GM23338 (cell line): ENCODE measurements around the gene TMEM222.

ENCODE experiments used
- CREB1 ChIP-seq: fragments of 250-450 bp; sonication (Bioruptor Pico); IDR thresholded peaks from 2 replicates; pipeline ENCODE4 v1.5.0; 2020; ENCODE audit warnings: low read depth, mild to moderate bottlenecking, moderate library complexity
- EZH2 ChIP-seq: fragments of 200-600 bp; sonication (generic); IDR thresholded peaks from one replicate; pipeline ENCODE4 v1.8.0; 2017; ENCODE audit warnings: antibody characterized with exemption, mild to moderate bottlenecking, low read depth; ENCODE audit not compliant: unreplicated experiment
- EZH2phosphoT487 ChIP-seq: fragments of 200-600 bp; sonication (generic); IDR thresholded peaks from one replicate; pipeline ENCODE4 v1.8.1; 2018; ENCODE audit warnings: antibody characterized with exemption; ENCODE audit not compliant: unreplicated experiment
- JUNB ChIP-seq: IDR thresholded peaks from one replicate; pipeline ENCODE4 v1.6.1; 2016; ENCODE audit warnings: antibody characterized with exemption; ENCODE audit not compliant: unreplicated experiment
- NANOG ChIP-seq: IDR thresholded peaks from 2 replicates; pipeline ENCODE4 v1.6.1; 2016; ENCODE audit warnings: antibody characterized with exemption, borderline replicate concordance
- POLR2AphosphoS5 ChIP-seq: IDR thresholded peaks from 2 replicates; pipeline ENCODE4 v1.6.1; 2016; ENCODE audit warnings: antibody characterized with exemption, low read depth
- STAT1 ChIP-seq: IDR thresholded peaks from one replicate; pipeline ENCODE4 v1.6.1; 2016; ENCODE audit warnings: antibody characterized with exemption; ENCODE audit not compliant: unreplicated experiment
- ZNF114 ChIP-seq: fragments of 250-450 bp; sonication (Bioruptor Pico); IDR thresholded peaks from 2 replicates; pipeline ENCODE4 v1.5.0; 2020; ENCODE audit warnings: mild to moderate bottlenecking, moderate library complexity
- ZNF331 ChIP-seq: fragments of 250-450 bp; sonication (Bioruptor Pico); IDR thresholded peaks from 2 replicates; pipeline ENCODE4 v1.5.0; 2020; ENCODE audit warnings: low read depth, mild to moderate bottlenecking, moderate library complexity
- TF ChIP-seq, protein P1 (sequence below), 2 experiments: fragments of 200-600 bp in 1 of 2; sonication (generic) in 1 of 2; conservative IDR thresholded peaks; 2 replicates each; pipeline versions ENCODE4 v1.5.1 to v1.6.1; 2016 to 2017; ENCODE audit warnings: antibody characterized with exemption in 2 of 2, low read depth in 2 of 2, mild to moderate bottlenecking in 2 of 2, moderate library complexity in 1 of 2
- TF ChIP-seq, protein P2 (sequence below): IDR thresholded peaks from one replicate; pipeline ENCODE4 v1.6.1; 2018; ENCODE audit warnings: antibody characterized with exemption; ENCODE audit not compliant: unreplicated experiment
- TF ChIP-seq, protein P3 (sequence below): IDR thresholded peaks from 2 replicates; pipeline ENCODE4 v1.6.1; 2016; ENCODE audit warnings: antibody characterized with exemption
- TF ChIP-seq, protein P4 (sequence below): fragments of 250-450 bp; sonication (Bioruptor Pico); IDR thresholded peaks from 2 replicates; pipeline ENCODE4 v1.5.0; 2020; ENCODE audit warnings: mild to moderate bottlenecking, moderate library complexity

DNA sequence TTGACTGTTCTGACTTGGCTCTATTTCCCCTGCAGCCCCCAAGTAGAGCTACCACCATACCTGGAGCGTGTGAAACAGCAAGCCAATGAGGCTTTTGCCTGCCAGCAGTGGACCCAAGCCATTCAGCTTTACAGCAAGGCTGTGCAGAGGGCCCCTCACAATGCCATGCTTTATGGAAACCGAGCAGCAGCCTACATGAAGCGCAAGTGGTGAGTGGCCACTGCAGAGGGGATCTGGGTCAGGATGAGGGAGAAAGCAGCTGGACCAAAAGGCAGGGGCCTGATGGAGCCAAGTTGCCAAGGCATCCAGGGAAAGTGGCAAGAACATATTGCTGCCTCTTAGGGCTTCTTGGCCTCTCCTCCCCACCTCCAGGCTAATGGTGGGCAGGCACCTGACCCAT is 24.1 kb upstream of the TMEM222 start:
- no peak for TF ChIP-seq POLR2AphosphoS5
- TF ChIP-seq, protein P1, sequence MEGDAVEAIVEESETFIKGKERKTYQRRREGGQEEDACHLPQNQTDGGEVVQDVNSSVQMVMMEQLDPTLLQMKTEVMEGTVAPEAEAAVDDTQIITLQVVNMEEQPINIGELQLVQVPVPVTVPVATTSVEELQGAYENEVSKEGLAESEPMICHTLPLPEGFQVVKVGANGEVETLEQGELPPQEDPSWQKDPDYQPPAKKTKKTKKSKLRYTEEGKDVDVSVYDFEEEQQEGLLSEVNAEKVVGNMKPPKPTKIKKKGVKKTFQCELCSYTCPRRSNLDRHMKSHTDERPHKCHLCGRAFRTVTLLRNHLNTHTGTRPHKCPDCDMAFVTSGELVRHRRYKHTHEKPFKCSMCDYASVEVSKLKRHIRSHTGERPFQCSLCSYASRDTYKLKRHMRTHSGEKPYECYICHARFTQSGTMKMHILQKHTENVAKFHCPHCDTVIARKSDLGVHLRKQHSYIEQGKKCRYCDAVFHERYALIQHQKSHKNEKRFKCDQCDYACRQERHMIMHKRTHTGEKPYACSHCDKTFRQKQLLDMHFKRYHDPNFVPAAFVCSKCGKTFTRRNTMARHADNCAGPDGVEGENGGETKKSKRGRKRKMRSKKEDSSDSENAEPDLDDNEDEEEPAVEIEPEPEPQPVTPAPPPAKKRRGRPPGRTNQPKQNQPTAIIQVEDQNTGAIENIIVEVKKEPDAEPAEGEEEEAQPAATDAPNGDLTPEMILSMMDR (conservative IDR thresholded peaks at IDR 0.05; ENCODE audit: low read depth in 2 of 2): no peak
- TF ChIP-seq ZNF331 (CRISPR knock-in tag): no peak
- no peak for TF ChIP-seq EZH2phosphoT487
- TF ChIP-seq, protein P2, sequence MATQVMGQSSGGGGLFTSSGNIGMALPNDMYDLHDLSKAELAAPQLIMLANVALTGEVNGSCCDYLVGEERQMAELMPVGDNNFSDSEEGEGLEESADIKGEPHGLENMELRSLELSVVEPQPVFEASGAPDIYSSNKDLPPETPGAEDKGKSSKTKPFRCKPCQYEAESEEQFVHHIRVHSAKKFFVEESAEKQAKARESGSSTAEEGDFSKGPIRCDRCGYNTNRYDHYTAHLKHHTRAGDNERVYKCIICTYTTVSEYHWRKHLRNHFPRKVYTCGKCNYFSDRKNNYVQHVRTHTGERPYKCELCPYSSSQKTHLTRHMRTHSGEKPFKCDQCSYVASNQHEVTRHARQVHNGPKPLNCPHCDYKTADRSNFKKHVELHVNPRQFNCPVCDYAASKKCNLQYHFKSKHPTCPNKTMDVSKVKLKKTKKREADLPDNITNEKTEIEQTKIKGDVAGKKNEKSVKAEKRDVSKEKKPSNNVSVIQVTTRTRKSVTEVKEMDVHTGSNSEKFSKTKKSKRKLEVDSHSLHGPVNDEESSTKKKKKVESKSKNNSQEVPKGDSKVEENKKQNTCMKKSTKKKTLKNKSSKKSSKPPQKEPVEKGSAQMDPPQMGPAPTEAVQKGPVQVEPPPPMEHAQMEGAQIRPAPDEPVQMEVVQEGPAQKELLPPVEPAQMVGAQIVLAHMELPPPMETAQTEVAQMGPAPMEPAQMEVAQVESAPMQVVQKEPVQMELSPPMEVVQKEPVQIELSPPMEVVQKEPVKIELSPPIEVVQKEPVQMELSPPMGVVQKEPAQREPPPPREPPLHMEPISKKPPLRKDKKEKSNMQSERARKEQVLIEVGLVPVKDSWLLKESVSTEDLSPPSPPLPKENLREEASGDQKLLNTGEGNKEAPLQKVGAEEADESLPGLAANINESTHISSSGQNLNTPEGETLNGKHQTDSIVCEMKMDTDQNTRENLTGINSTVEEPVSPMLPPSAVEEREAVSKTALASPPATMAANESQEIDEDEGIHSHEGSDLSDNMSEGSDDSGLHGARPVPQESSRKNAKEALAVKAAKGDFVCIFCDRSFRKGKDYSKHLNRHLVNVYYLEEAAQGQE: no peak
- TF ChIP-seq, protein P3, sequence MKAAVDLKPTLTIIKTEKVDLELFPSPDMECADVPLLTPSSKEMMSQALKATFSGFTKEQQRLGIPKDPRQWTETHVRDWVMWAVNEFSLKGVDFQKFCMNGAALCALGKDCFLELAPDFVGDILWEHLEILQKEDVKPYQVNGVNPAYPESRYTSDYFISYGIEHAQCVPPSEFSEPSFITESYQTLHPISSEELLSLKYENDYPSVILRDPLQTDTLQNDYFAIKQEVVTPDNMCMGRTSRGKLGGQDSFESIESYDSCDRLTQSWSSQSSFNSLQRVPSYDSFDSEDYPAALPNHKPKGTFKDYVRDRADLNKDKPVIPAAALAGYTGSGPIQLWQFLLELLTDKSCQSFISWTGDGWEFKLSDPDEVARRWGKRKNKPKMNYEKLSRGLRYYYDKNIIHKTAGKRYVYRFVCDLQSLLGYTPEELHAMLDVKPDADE: no peak
- TF ChIP-seq, protein P4, sequence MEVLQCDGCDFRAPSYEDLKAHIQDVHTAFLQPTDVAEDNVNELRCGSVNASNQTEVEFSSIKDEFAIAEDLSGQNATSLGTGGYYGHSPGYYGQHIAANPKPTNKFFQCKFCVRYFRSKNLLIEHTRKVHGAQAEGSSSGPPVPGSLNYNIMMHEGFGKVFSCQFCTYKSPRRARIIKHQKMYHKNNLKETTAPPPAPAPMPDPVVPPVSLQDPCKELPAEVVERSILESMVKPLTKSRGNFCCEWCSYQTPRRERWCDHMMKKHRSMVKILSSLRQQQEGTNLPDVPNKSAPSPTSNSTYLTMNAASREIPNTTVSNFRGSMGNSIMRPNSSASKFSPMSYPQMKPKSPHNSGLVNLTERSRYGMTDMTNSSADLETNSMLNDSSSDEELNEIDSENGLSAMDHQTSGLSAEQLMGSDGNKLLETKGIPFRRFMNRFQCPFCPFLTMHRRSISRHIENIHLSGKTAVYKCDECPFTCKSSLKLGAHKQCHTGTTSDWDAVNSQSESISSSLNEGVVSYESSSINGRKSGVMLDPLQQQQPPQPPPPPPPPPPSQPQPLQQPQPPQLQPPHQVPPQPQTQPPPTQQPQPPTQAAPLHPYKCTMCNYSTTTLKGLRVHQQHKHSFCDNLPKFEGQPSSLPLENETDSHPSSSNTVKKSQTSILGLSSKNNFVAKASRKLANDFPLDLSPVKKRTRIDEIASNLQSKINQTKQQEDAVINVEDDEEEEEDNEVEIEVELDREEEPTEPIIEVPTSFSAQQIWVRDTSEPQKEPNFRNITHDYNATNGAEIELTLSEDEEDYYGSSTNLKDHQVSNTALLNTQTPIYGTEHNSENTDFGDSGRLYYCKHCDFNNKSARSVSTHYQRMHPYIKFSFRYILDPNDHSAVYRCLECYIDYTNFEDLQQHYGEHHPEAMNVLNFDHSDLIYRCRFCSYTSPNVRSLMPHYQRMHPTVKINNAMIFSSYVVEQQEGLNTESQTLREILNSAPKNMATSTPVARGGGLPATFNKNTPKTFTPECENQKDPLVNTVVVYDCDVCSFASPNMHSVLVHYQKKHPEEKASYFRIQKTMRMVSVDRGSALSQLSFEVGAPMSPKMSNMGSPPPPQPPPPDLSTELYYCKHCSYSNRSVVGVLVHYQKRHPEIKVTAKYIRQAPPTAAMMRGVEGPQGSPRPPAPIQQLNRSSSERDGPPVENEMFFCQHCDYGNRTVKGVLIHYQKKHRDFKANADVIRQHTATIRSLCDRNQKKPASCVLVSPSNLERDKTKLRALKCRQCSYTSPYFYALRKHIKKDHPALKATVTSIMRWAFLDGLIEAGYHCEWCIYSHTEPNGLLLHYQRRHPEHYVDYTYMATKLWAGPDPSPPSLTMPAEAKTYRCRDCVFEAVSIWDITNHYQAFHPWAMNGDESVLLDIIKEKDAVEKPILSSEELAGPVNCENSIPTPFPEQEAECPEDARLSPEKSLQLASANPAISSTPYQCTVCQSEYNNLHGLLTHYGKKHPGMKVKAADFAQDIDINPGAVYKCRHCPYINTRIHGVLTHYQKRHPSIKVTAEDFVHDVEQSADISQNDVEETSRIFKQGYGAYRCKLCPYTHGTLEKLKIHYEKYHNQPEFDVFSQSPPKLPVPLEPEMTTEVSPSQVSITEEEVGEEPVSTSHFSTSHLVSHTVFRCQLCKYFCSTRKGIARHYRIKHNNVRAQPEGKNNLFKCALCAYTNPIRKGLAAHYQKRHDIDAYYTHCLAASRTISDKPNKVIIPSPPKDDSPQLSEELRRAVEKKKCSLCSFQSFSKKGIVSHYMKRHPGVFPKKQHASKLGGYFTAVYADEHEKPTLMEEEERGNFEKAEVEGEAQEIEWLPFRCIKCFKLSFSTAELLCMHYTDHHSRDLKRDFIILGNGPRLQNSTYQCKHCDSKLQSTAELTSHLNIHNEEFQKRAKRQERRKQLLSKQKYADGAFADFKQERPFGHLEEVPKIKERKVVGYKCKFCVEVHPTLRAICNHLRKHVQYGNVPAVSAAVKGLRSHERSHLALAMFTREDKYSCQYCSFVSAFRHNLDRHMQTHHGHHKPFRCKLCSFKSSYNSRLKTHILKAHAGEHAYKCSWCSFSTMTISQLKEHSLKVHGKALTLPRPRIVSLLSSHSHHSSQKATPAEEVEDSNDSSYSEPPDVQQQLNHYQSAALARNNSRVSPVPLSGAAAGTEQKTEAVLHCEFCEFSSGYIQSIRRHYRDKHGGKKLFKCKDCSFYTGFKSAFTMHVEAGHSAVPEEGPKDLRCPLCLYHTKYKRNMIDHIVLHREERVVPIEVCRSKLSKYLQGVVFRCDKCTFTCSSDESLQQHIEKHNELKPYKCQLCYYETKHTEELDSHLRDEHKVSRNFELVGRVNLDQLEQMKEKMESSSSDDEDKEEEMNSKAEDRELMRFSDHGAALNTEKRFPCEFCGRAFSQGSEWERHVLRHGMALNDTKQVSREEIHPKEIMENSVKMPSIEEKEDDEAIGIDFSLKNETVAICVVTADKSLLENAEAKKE (CRISPR knock-in tag): no peak
- TF ChIP-seq EZH2: no peak
- no peak for TF ChIP-seq STAT1
- TF ChIP-seq JUNB: no peak
- no peak for TF ChIP-seq CREB1 (CRISPR knock-in tag)
- TF ChIP-seq ZNF114 (CRISPR knock-in tag): no peak
- no peak for TF ChIP-seq NANOG
